K562 (cell line): Measurements from ENCODE around the gene GPX5. TPM values are rescaled to one million over a fixed set of nuclear protein-coding genes. Genes with fewer than 3 reads are reported as not detected.

Experiments used
- CTBP1 ChIP-seq: fragments of 450-650 bp; IDR thresholded peaks from 2 replicates; pipeline ENCODE4 v1.6.1; 2016; ENCODE audit warnings: borderline replicate concordance
- FOXP1 ChIP-seq: sonication (generic); formaldehyde crosslinking; IDR thresholded peaks from 2 replicates; pipeline ENCODE4 v1.8.0; 2022; ENCODE audit warnings: mild to moderate bottlenecking, missing genetic modification reagents
- MYC ChIP-seq, 2 experiments: fragments of 250-450 bp in 1 of 2; sonication (Bioruptor Pico) in 1 of 2; IDR thresholded peaks; 2 replicates each; pipeline versions ENCODE4 v1.5.1 to v1.6.1; 2012 to 2021; ENCODE audit warnings: low read depth in 2 of 2, borderline replicate concordance in 1 of 2, improper control_type of control experiment in 1 of 2, low read length in 1 of 2, mild to moderate bottlenecking in 1 of 2, moderate library complexity in 1 of 2
- POLR2AphosphoS5 ChIP-seq: IDR thresholded peaks from 2 replicates; pipeline ENCODE4 v1.6.1; 2011; ENCODE audit warnings: mild to moderate bottlenecking, low read depth, low read length, moderate library complexity; ENCODE audit not compliant: control insufficient read depth, insufficient read depth
- RBM25 ChIP-seq: fragments of 200-400 bp; formaldehyde crosslinking; IDR thresholded peaks from 2 replicates; pipeline ENCODE4 v1.6.1; 2018; ENCODE audit warnings: low read length, low read depth, moderate library complexity; ENCODE audit not compliant: severe bottlenecking
- SIX5 ChIP-seq, 2 experiments: IDR thresholded peaks; 2 replicates each; pipeline ENCODE4 v1.6.1; 2011; ENCODE audit warnings: low read length in 2 of 2, borderline replicate concordance in 1 of 2, low read depth in 1 of 2, mild to moderate bottlenecking in 1 of 2, moderate library complexity in 1 of 2; ENCODE audit not compliant: insufficient read depth in 1 of 2
- SMARCE1 ChIP-seq: fragments of 450-650 bp; IDR thresholded peaks from 2 replicates; pipeline ENCODE4 v1.7.1; 2016; ENCODE audit warnings: mild to moderate bottlenecking
- ZNF780A ChIP-seq: fragments of 250-450 bp; sonication (Bioruptor Pico); IDR thresholded peaks from 2 replicates; pipeline ENCODE4 v1.5.0; 2021; ENCODE audit warnings: mild to moderate bottlenecking
- polyA plus RNA-seq, 8 experiments: library from polyadenylated mRNA; depleted of rRNA in 4 of 8; stranded (reverse) in 5 of 8; unstranded in 3 of 8; fragments of >200 nt; fragmentation: Nextera tagmentation in 2 of 8; fragmentation: Illumina TruSeq in 1 of 8; extraction: Ambion mirVana in 2 of 8; extraction: Trizol in 1 of 8; gene quantifications; 2 replicates each; pipeline versions ENCODE4 v1.2.1 to v1.2.3, GENCODE V29; 2011 to 2014; ENCODE audit warnings: inconsistent platforms in 1 of 8, missing spikeins in 1 of 8
- total RNA-seq, 7 experiments: library from RNA; depleted of rRNA in 6 of 7; stranded (reverse); fragments of >200 nt in 6 of 7; fragmentation: Illumina TruSeq in 2 of 7; extraction: Trizol in 2 of 7; gene quantifications; 2 replicates each; pipeline versions ENCODE4 v1.2.1 to v1.2.3, GENCODE V29; 2011 to 2021; ENCODE audit warnings: low replicate concordance in 1 of 7
- TF ChIP-seq, protein P1 (sequence below), 2 experiments: fragments of 450-650 bp; formaldehyde crosslinking in 1 of 2; IDR thresholded peaks; 2 replicates each; pipeline versions ENCODE4 v1.4.0 to v1.6.1; 2014 to 2020; ENCODE audit warnings: mild to moderate bottlenecking in 2 of 2, borderline replicate concordance in 1 of 2, low read depth in 1 of 2
- TF ChIP-seq, protein P2 (sequence below): fragments of 250-450 bp; sonication (Bioruptor Pico); IDR thresholded peaks from 2 replicates; pipeline ENCODE4 v1.5.0; 2021
- TF ChIP-seq, protein P3 (sequence below): fragments of 450-650 bp; IDR thresholded peaks from one replicate; pipeline ENCODE4 v1.6.1; 2018; ENCODE audit warnings: mild to moderate bottlenecking, moderate library complexity; ENCODE audit not compliant: partially characterized antibody
- TF ChIP-seq, protein P4 (sequence below): fragments of 250-450 bp; sonication (Bioruptor Pico); IDR thresholded peaks from 2 replicates; pipeline ENCODE4 v1.8.0; 2022; ENCODE audit warnings: inconsistent platforms, mild to moderate bottlenecking, moderate library complexity, borderline replicate concordance

Gene GPX5
- total and polyA plus RNA-seq, 9 of the 15 experiments (the other 6 are each of a cell fraction or from before 2014, with no cell fraction given): 0.07 to 0.18 (median 0.15) TPM; not detected in 6

DNA sequence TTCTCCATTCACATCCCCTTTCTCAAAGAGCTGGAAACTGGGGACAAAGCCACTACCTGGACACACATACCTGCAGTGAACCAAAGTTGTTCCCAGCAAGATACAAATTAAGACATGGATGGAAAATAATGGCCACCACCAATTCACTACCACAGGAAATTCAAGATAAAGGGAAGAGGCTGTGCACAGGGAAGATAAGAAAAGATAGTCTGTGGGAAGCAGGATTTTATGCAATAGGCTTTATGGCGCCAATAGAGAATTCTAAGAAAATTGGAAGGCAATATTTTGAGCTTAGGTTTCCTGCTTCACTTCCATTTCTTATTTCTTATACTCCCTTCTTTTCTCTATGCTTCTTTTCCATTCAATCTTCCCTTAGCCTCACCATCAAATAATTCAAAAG lies 19.9 kb upstream of the GPX5 start (continued):
- TF ChIP-seq, protein P1, sequence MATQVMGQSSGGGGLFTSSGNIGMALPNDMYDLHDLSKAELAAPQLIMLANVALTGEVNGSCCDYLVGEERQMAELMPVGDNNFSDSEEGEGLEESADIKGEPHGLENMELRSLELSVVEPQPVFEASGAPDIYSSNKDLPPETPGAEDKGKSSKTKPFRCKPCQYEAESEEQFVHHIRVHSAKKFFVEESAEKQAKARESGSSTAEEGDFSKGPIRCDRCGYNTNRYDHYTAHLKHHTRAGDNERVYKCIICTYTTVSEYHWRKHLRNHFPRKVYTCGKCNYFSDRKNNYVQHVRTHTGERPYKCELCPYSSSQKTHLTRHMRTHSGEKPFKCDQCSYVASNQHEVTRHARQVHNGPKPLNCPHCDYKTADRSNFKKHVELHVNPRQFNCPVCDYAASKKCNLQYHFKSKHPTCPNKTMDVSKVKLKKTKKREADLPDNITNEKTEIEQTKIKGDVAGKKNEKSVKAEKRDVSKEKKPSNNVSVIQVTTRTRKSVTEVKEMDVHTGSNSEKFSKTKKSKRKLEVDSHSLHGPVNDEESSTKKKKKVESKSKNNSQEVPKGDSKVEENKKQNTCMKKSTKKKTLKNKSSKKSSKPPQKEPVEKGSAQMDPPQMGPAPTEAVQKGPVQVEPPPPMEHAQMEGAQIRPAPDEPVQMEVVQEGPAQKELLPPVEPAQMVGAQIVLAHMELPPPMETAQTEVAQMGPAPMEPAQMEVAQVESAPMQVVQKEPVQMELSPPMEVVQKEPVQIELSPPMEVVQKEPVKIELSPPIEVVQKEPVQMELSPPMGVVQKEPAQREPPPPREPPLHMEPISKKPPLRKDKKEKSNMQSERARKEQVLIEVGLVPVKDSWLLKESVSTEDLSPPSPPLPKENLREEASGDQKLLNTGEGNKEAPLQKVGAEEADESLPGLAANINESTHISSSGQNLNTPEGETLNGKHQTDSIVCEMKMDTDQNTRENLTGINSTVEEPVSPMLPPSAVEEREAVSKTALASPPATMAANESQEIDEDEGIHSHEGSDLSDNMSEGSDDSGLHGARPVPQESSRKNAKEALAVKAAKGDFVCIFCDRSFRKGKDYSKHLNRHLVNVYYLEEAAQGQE (IDR thresholded peaks at IDR 0.05; ENCODE audit: borderline replicate concordance): no peak
- TF ChIP-seq, protein P1 (CRISPR knock-in tag; IDR thresholded peaks at IDR 0.05; ENCODE audit: low read depth): no peak
- TF ChIP-seq, protein P2, sequence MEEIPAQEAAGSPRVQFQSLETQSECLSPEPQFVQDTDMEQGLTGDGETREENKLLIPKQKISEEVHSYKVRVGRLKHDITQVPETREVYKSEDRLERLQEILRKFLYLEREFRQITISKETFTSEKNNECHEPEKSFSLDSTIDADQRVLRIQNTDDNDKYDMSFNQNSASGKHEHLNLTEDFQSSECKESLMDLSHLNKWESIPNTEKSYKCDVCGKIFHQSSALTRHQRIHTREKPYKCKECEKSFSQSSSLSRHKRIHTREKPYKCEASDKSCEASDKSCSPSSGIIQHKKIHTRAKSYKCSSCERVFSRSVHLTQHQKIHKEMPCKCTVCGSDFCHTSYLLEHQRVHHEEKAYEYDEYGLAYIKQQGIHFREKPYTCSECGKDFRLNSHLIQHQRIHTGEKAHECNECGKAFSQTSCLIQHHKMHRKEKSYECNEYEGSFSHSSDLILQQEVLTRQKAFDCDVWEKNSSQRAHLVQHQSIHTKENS (CRISPR knock-in tag): no peak
- TF ChIP-seq SMARCE1: peak; percentile 76; the same call in 1 of the 2 replicates
- TF ChIP-seq RBM25: no peak
- TF ChIP-seq, protein P3, sequence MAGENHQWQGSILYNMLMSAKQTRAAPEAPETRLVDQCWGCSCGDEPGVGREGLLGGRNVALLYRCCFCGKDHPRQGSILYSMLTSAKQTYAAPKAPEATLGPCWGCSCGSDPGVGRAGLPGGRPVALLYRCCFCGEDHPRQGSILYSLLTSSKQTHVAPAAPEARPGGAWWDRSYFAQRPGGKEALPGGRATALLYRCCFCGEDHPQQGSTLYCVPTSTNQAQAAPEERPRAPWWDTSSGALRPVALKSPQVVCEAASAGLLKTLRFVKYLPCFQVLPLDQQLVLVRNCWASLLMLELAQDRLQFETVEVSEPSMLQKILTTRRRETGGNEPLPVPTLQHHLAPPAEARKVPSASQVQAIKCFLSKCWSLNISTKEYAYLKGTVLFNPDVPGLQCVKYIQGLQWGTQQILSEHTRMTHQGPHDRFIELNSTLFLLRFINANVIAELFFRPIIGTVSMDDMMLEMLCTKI: no peak
- no peak for TF ChIP-seq SIX5 (IDR thresholded peaks at IDR 0.05; ENCODE audit: borderline replicate concordance in 1 of 2, insufficient read depth in 1 of 2, low read depth in 1 of 2, low read length in 2 of 2)
- TF ChIP-seq POLR2AphosphoS5: no peak
- no peak for TF ChIP-seq FOXP1 (CRISPR knock-in tag)
- no peak for TF ChIP-seq ZNF780A (CRISPR knock-in tag)
- TF ChIP-seq, protein P4, sequence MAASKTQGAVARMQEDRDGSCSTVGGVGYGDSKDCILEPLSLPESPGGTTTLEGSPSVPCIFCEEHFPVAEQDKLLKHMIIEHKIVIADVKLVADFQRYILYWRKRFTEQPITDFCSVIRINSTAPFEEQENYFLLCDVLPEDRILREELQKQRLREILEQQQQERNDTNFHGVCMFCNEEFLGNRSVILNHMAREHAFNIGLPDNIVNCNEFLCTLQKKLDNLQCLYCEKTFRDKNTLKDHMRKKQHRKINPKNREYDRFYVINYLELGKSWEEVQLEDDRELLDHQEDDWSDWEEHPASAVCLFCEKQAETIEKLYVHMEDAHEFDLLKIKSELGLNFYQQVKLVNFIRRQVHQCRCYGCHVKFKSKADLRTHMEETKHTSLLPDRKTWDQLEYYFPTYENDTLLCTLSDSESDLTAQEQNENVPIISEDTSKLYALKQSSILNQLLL: no peak
- TF ChIP-seq MYC (IDR thresholded peaks at IDR 0.05; ENCODE audit: low read depth, low read length): 0 out of 2 replicates have a peak, but pooled peaks have one; percentile 29
- TF ChIP-seq MYC (CRISPR knock-in tag; IDR thresholded peaks at IDR 0.05; ENCODE audit: borderline replicate concordance, low read depth): no peak
- TF ChIP-seq CTBP1: peak; percentile 44; the same call in 1 of the 2 replicates
